Mesendoderm (in vitro differentiated cells): ENCODE measurements around the gene HEBP2. TPM values are rescaled to one million over a fixed set of nuclear protein-coding genes. Genes with fewer than 3 reads are reported as not detected.

Experiments used
- DNase-seq: peaks from one replicate; pipeline ENCODE4 v3.0.0; 2013
- H2AK5ac ChIP-seq: 2 replicates; pipeline ENCODE4 v1.6.1; 2013; ENCODE audit warnings: low read length, inconsistent platforms
- H2BK120ac ChIP-seq: 2 replicates; pipeline ENCODE4 v1.6.1; 2013; ENCODE audit warnings: low read depth, mild to moderate bottlenecking, low read length, moderate library complexity, mixed read lengths
- H2BK15ac ChIP-seq: replicated peaks from 2 replicates; pipeline ENCODE4 v1.6.1; 2013; ENCODE audit warnings: low read depth, mild to moderate bottlenecking, moderate library complexity
- H2BK5ac ChIP-seq: 2 replicates; pipeline ENCODE4 v1.6.1; 2013; ENCODE audit warnings: low read length, inconsistent platforms
- H3K18ac ChIP-seq: 2 replicates; pipeline ENCODE4 v1.6.1; 2013; ENCODE audit warnings: mild to moderate bottlenecking, low read length, mixed read lengths
- H3K23ac ChIP-seq: one replicate; pipeline ENCODE4 v1.6.1; 2013; ENCODE audit warnings: low read length
- H3K27ac ChIP-seq: 2 replicates; pipeline ENCODE4 v1.5.1; 2013; ENCODE audit warnings: low read depth, mild to moderate bottlenecking, inconsistent platforms, low read length, moderate library complexity
- H3K27me3 ChIP-seq: 2 replicates; pipeline ENCODE4 v1.6.1; 2013; ENCODE audit warnings: low read length, control low read depth, mild to moderate bottlenecking, inconsistent platforms; ENCODE audit not compliant: insufficient read depth, poor library complexity
- H3K36me3 ChIP-seq: 2 replicates; pipeline ENCODE4 v1.6.1; 2013; ENCODE audit warnings: low read length, inconsistent platforms; ENCODE audit not compliant: control insufficient read depth, insufficient read depth
- H3K4ac ChIP-seq: one replicate; pipeline ENCODE4 v1.6.1; 2013; ENCODE audit warnings: low read depth, mild to moderate bottlenecking, low read length, moderate library complexity
- H3K4me1 ChIP-seq: 2 replicates; pipeline ENCODE4 v1.6.1; 2013; ENCODE audit warnings: low read depth, low read length, inconsistent platforms; ENCODE audit not compliant: control insufficient read depth
- H3K4me2 ChIP-seq: 2 replicates; pipeline ENCODE4 v1.6.1; 2013; ENCODE audit warnings: low read length
- H3K4me3 ChIP-seq: 2 replicates; pipeline ENCODE4 v1.5.1; 2013; ENCODE audit warnings: mild to moderate bottlenecking, low read length
- H3K56ac ChIP-seq: one replicate; pipeline ENCODE4 v1.6.1; 2013; ENCODE audit warnings: low read length
- H3K79me1 ChIP-seq: 2 replicates; pipeline ENCODE4 v1.6.1; 2013; ENCODE audit warnings: low read length, inconsistent platforms
- H3K79me2 ChIP-seq: 2 replicates; pipeline ENCODE4 v1.6.1; 2013; ENCODE audit warnings: mild to moderate bottlenecking, low read length; ENCODE audit not compliant: control insufficient read depth, insufficient read depth
- H3K9ac ChIP-seq: 2 replicates; pipeline ENCODE4 v1.6.1; 2013; ENCODE audit warnings: low read length, inconsistent platforms
- H4K5ac ChIP-seq: one replicate; pipeline ENCODE4 v1.6.1; 2013; ENCODE audit warnings: low read length
- H4K8ac ChIP-seq: one replicate; pipeline ENCODE4 v1.6.1; 2013; ENCODE audit warnings: low read depth, mild to moderate bottlenecking, control low read depth, low read length, moderate library complexity
- WGBS: extraction: QIAGEN DNeasy Blood & Tissue Kit; methylation state at CpG from one replicate; pipeline ENCODE4 v1.1.7; 2013; ENCODE audit warnings: low lambda C conversion rate, missing lambda C conversion rate; ENCODE audit not compliant: insufficient coverage; ENCODE audit errors: extremely low coverage; 5-methylcytosine and 5-hydroxymethylcytosine counted together
- small RNA-seq: library from polyadenylated mRNA; stranded (forward); fragments of <200 nt; extraction: miRNeasy Mini kit (QIAGEN cat#:217004); gene quantifications from one replicate; pipeline ENCODE3, GENCODE V24; 2013; ENCODE audit not compliant: insufficient read depth

The HEBP2 gene

GRCh38 chr6:138468320-138469015 is 64.4 kb downstream of the HEBP2 start:
- Histone ChIP-seq H3K79me1 (peaks cover 1% of the 10 kb centered on the region), H3K36me3 (peaks cover 1% of the 10 kb centered on the region), H3K18ac (no peak overlapping the region), H3K4ac (no peak overlapping the region), H3K9ac (no peak overlapping the region), H3K4me2 (no peak overlapping the region), H2BK5ac (no peak overlapping the region), H3K27ac (no peak overlapping the region), H2BK15ac (no peak overlapping the region), H3K79me2 (no peaks in the 10 kb centered on the region), H2BK120ac (no peak overlapping the region), H3K4me1 (no peaks in the 10 kb centered on the region), H2AK5ac (no peak overlapping the region), H3K23ac (no peak overlapping the region), H4K8ac (no peak overlapping the region), H4K5ac (no peak overlapping the region), H3K27me3 (no peaks in the 10 kb centered on the region), H3K56ac (no peak overlapping the region), H3K4me3 (no peak overlapping the region)
- WGBS, result no CpG with 5 or more reads among the region's 9 CpGs
- DNase-seq, result no peak

Small RNA genes within 50 kb of the gene (small RNA-seq; reads per million reads assigned to genes)
- gene AL031003.1 (not detected), gene AL391669.1 (not detected), gene MIR3145 (9.0 reads per million, percentile 84 among the genes with 10 or more reads in this experiment)
